GM20431 (cell line): ENCODE measurements around the gene GSX2.

ENCODE experiments used
- in situ Hi-C: fragments of 300-500 bp; cut with MseI, MboI; formaldehyde crosslinking; loops from one replicate; pipeline ENCODE4 v1.15.0; 2020; ENCODE audit warnings: low sequenced_read_pairs; ENCODE audit not compliant: unreplicated experiment

The GSX2 gene

DNA sequence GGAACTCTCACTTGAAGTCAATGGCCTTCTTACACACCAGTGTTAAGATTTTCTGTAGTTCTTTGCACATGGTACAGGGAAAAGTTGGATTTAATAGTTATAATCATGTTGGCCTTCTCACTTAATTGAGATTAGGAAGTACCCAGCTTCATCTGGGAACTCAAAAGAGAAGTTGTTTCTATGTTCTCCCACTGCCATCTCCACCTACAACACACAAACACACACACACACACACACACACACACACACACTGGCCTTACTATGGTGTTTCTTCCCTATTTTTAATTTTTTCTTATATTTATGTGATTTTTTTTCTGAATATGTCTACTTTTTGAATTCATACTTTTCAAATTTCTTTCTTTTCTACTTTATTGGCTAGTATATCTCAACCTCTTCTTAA is 25.6 kb upstream of the GSX2 start:
- in situ Hi-C loops: no loop called here

DNA sequence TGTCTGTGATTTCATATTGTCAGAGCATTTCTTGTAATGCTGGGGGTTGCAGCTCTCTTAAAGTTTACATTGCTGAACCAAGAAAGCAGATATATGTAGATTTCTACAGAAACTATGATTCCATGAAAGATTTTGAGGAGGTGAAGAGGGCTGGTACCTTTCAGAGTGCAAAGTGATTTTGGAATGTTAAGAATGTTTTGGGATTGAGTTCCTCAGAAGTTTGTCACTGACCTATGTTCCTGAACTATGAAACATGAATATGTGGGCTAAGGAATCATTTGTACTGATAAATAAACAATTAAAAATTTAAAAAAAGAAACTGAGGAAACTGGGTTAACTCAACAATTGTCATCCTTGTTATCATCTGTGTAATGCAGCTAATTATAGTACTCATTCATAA is 23.3 kb upstream of the GSX2 start:
- in situ Hi-C loops: no loop called here

DNA sequence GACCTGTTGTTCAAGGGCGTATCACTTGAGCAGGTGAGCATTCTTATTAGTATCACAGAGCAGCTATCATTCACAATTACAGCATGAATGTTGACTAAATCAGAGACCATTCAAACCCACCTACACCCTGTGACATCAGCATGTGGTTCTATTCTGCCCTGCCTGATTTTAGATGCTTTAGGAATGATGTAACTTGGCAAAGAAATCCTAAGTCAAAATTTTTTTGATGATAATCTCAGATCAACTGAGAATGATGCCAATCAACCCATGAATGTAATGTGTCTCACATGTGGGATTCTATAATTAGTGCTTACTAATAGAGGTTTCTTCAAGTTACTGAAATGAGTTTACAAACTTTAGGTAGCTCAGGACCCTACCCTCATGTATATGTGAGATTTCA is 22.2 kb upstream of the GSX2 start:
- in situ Hi-C loops: no loop called here

DNA sequence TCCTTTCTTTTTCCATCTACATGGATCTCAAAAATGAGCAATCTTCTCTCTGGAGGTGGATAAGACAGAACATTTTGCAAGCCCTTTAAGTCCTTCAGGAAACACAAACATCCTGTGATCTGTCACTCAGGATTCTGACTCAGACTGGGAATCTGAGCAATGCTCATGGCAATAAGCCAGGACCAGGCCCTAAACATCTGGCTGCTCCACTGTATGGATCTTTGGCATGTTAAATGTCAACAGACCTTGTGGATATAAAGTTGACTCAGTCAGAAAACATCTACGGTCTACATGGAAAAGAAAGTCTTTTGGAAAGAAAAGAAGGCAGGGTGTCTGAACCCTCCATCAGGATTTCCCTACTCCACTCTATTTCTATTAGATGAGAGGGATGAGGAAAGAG is 17.8 kb upstream of the GSX2 start:
- in situ Hi-C loops: no loop called here

DNA sequence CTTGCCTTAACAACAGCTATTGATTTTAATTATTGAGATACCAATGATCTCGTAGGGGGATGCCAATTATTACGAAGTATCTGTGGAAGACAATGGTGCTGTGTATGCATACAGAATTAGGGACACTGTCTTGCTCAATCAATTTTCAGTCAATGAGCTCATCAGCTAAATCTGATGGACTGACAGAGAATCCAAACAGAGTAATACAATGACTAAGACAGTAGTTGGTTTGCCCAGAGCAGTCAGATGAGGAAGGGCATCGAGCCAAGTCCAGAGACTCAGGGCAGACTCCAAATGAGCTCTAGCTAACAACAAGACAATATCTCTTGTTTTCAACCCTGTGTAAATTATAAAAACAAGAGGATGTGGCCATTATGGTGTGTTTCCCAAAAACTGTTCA is 14.7 kb upstream of the GSX2 start:
- in situ Hi-C loops: no loop called here

DNA sequence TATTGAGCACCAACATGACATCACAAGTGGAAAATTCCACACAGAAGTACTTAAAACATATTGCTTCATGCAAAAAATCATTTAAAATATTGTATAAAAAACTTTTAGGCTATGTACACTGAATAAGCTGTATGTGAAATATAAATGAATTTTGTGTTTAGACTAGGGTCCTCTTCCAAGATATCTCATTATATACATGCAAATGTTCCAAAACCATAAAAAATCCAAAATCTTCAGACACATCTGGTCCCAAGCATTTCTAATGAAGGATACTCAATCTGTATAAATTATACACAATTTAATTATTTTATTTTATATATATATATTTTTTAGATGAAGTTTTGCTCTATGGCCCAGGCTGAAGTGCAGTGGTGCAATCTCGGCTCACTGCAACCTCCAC is 10.1 kb upstream of the GSX2 start:
- in situ Hi-C loops: no loop called here

DNA sequence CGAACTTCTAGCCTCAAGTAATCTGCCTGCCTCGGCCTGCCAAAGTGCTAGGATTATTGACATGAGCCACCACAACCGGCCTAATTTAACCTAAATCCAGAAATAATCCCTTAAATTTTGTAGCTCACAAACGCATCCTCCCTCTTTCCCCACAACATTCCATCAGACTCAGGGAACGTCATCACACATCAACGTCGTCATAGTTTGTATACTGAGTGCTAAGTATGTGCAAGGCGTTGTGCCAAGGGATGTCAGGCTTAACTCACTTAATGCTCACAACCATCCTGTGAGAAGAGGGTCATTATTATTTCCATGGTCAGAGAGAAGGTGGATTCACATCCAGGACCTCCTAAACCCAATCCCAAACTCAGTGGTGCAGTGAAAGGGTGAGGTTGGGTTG is 9.6 kb upstream of the GSX2 start:
- in situ Hi-C loops: no loop called here

DNA sequence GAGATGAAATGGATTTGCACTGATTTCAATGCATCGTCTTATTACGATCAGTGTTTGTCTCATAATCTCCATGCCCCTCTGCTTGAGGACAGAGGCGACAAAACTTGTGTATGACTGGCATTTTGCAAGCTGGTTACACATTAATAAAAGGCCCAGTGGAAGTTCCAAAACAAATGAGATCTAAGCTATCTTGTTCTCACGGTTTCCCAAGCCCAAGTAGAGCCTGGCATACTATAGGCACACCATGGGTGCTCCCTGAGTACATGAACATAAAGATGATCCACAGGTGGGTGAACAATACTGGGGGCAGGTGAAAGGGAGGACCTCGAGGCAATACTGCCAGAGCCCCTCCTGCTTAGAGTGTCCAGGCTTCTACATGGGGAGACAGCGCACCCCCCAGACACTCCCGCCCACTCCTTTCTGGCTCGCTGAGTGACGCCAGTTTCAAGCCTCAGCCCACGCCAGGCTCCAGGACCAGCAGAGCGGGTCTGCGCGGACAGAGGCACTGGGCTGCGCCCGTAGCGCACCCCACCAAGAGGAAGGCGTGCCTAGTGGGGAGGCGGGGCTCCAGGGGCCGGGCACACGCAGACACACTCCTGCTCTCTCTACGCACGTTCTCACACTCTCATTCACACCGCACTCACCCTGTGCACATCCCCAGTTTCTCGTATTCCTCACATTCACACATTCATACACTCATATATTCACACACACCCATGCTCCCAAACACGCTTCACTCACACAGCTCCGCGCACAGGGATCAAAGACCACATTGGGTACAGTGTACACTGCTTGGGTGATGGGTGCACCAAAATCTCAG is 8.9 kb upstream of the GSX2 start:
- in situ Hi-C loops: no loop called here

DNA sequence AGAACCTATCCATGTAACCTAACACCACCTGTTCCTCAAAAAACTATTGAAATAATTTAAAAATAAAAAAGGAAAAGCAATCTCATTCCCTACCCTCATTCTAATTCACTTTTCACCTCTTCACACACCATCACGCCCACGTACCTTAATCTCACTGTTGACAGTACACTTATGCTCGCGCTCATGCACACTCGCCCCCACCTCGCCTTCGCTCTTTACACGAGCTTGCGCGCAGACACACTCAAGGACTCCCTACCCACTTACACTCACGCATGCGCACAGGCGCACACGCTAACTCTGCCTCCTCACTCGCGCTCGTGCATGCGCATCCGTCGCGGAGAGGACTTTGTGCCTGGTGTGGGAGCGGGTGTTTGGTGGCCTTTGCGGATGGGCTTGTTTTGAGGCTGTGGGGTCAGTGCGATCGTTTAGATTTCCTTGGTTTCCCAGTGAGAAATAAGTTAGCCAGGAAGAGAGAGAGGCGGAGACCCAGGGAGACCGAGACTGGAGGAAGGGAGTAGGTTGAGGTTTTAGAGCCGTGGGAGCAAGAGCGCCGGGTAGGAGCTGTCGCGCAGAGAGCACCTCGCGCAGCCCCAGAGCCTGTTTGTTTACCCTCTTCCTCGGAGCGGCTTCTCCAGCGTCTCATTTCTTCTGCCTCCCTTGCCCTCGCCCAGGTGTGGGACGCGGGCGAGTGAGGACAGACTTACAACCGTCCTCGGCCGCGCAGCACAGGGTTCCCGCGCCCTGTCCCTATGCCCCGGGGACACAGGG is 8.1 kb upstream of the GSX2 start:
- in situ Hi-C loops: no loop called here

DNA sequence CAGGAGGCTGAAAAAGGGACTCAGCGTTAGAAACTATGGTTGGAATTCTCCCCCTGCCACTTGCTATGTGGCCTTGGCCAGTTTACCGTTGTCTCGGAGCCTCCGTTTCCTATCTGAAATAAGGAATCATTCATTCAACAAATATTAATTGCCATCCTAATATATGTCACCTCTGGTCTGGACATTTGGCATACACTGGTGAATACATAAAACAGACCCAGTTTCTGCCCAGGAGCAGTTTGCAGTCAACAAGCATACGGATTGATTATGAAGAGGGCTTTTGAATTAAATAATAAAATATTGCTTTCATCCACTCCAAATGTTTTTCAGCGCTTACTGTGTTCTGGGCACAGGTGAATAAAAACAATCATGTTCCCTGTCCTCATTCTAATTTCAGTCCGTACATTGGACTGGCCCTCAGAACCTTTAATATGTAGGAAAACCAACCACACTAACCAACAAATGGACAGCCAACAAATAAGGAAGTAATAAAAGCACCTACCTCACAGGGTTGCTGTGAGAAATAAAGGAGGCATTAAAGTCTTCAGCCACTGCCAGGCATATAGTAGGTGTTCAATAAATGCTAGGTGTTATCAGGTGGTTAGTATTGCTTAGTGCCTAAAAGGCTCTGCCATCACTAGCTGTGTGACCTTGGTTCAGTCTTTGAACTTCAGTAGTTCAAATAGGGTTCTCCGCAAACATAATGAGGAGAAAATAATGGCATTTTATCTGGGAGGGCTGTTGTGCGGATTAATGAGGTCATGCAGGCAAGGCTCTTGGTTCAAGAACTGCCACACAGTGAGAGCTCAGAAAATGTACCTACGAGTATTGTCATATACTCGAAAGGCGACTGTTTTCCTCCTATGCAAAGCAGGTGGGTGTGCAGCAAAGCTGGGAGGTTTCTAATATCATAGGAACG is 7.3 kb upstream of the GSX2 start:
- in situ Hi-C loops: no loop called here

DNA sequence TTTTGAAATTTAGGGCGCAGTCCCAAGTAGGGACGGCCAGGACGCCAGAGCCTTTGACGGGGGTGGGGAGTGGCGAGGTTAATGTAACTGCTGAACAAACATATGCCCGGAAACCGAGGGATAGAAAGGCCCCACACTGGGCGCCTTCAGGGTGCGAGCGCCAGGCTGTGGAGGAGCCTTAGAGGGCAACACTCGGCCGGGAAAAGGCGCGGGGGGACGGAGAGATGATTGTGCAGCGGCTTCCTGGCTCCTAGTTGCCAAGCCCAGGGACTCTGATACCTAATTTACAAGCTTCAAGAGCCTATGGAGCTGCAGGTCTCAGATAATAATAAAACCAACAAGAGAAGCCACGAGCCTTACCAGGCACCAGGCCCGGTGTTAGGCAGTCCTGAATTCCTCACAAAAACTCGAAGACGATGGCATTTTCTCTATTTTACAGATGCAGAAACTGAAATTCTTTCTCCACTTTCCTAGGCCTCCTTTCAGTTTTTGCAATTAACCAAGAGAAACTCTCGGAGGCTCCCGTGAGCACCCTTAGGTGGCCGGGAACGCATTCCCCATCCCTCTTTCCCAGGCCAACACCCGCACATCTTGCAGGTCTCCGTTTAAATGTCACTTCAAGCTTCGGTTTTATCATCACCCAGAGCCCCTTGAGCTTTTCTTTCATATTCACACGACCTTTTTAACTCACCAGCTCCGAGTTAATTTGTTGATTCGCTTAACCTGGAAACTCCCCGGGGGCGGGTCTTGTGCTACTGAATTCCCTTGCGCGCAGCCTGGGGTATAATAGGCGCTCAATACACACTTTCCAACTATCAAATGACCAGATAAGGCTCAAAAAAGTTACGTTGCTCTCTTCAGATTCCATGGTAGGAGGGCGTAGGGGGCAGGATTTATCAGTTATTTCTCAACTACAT is 6.4 kb upstream of the GSX2 start:
- in situ Hi-C loops: no loop called here

DNA sequence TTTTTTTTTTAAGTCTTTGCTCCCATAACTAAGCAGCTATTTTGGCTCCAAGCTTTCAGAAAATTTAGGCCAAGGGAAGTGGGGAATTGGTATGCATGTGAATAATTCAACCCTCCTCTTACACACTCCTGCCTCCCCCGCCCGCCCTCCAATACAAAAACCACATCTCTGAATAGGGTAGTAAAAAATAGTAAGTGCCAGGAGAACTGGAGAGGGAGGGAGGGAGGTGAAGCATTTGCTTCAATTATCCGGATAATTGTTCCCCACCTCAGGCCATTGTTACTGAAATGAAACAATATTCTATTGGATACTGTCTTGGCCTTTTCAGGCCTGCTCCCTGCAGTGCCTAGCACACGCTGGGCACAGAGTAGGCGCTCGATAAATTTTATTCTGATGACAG is 5.5 kb upstream of the GSX2 start:
- in situ Hi-C loops: no loop called here

DNA sequence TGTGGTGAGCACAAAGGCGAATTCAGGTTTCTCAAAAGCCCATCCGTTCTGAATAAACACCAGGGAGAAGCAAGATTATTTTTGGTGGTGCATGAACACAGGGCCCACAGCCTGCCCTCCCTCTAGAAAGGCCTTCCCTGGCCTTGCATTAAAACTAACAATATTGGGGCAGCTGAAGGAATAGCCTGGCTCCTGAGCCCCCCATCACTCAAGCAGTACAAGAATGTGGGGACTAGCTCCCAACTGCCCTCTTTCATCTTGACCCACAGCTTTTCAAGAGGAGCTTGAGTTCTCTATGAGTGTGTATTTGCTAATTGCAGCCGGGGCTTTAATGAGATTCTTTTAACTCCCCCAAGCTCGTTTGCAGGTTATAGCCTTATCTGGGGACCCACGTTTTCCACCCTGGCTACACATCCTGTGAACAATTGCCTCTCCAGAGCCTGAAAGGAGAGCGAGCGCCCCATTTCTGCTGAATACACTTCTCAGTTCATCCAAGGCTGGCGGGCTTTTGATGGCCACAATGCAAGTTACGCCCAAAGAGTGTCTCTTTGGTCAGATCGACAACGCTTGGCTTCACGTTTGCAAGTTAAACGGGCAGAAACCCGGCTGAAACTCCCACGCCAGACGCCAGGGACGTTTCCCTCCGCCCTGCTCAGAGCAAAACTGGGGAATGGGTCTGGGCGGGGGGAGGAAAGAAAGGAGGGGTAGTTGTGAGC is 4.7 kb upstream of the GSX2 start:
- in situ Hi-C loops: no loop called here

DNA sequence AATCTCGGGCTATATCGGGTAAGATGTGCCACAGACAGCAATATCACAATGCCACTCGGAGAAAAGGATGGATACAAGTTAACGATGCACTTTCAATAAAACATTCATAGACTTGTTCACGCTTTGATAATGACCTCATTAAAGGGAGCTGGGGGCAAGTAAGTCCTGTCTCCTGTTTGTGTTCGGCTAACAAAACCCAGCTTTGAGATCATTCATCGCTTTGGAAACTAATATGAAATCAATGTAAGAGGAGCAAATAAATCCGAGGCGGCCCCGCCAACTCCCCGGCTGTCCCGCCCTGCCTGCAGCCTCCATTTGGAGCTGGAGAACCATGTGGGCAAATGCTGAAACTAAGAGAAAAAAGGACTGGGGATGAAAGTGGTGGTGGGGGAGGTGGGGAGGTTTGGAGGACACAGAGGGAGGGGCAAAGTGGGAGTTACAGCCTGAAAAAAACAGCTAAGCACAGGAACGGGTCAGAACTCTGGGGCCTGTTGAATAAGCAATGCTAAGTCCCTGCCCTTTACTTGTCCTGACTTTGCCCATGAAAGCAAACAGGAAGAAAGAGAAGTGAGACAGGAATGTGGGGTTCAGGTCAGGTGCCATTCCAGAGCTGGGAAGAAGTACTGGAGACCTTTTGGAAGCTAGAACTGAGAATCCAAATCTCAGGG is 3.5 kb upstream of the GSX2 start:
- in situ Hi-C loops: no loop called here

DNA sequence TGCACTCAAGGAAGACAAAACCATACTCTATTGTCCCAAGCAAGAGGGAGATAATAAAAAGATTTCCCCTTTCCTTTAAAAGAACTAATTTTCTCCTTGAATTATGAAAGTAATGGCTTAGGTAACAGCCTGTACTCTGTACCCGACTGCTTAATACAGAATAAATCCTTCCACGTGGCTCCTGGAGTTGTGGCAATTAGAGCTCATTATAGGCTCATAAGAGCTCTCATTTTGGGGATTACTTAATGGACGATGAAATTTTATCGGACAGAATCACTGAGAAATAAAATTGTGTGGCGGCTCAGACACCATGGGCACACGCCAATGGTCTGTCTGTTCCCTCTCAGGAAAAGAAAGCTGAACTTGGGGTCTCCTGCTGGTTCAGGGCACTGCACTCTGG is 2.8 kb upstream of the GSX2 start:
- in situ Hi-C loops: no loop called here

DNA sequence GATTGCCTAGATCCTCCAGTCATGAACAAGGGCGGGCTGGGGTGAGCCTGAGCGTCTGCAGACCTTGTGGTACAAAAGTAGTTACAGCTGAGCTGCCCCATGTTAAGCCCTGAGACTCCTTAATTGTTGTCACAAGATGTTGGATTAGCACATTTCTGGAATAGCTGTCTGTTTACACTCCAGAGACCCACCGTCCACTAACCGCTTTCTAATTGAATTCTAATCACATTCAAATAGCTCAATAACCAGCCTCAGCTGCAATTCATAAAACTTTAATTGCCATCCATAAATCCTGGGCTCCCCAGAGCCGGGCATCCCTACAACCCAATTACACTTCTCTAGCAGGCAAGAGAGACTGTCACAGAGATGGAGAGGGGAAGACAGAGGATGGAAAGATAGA is 1.6 kb upstream of the GSX2 start:
- in situ Hi-C loops: no loop called here

DNA sequence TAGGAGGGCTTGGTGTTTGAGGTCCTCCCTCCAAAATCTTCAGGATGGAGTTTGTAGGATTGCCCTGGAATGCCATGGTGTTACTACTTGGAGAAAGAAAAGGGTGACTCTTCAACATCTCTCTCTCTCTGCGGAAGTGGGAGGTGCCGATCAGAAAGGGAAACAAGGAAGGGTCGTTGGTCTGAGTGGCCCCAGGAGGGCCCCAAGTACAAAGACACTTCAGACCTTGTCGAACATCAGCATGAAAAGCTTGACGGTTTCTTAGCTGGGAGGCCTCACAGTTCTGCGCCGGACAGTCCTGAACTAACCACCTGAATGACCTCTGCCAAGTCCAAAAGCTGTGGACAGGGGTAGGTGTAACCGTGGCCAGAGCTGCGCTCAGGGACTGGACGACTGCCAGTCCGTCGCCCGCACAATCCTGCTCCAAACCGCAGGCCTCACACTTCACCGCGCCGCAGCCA is 646 bp upstream of the GSX2 start:
- in situ Hi-C loops: no loop called here

DNA sequence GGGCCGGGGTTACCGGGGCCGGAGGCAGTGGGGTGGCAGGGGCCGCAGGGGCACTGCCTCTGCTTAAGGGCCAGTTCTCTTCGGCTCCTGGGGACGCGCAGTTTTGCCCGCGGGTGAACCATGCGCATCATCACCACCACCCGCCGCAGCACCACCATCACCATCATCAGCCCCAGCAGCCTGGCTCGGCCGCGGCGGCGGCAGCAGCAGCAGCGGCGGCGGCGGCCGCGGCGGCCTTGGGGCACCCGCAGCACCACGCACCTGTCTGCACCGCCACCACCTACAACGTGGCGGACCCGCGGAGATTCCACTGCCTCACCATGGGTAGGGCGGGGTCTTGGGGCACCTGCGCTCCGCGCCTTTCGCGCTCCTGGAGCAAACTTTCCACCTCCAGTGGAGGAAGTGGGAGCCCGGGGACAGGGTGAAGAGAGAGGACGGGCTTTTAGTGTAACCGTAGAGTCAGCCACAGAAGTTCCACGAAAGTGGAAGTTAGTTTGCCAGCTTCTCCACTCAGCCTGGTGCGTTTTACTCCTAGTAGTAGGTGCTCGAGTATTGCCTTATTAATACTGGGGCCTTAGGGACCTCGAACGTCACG is 729 bp downstream of the GSX2 start:
- in situ Hi-C loops: no loop called here
